NT2/D1 (cell line): Measurements from ENCODE around the gene OBI1.

Experiments used
- DNase-seq: peaks from one replicate; pipeline ENCODE4 v3.0.0-alpha.2; 2011; ENCODE audit warnings: low read depth, low spot score
- H3K27me3 ChIP-seq: 2 replicates; pipeline ENCODE4 v1.6.0; 2011; ENCODE audit warnings: mild to moderate bottlenecking; ENCODE audit not compliant: insufficient read length, insufficient read depth
- H3K36me3 ChIP-seq: 2 replicates; pipeline ENCODE4 v1.6.1; 2011; ENCODE audit warnings: mild to moderate bottlenecking, low read length, mixed read lengths; ENCODE audit not compliant: insufficient read depth, insufficient read length
- H3K4me1 ChIP-seq: 2 replicates; pipeline ENCODE4 v1.5.1; 2011; ENCODE audit not compliant: insufficient read depth, insufficient read length
- H3K4me3 ChIP-seq: 2 replicates; pipeline ENCODE4 v1.5.1; 2011; ENCODE audit warnings: low read depth; ENCODE audit not compliant: insufficient read length
- H3K9ac ChIP-seq: 2 replicates; pipeline ENCODE4 v1.6.0; 2011; ENCODE audit warnings: low read depth; ENCODE audit not compliant: insufficient read length
- H3K9me3 ChIP-seq: 2 replicates; pipeline ENCODE4 v1.5.1; 2011; ENCODE audit warnings: mild to moderate bottlenecking, low read length; ENCODE audit not compliant: insufficient read depth
- SUZ12 ChIP-seq: IDR thresholded peaks from 2 replicates; pipeline ENCODE4 v1.6.1; 2011; ENCODE audit not compliant: insufficient read length, insufficient read depth; ENCODE audit errors: extremely low read depth
- YY1 ChIP-seq: IDR thresholded peaks from 2 replicates; pipeline ENCODE4 v1.6.1; 2011; ENCODE audit not compliant: insufficient read length, insufficient read depth
- ZNF274 ChIP-seq: IDR thresholded peaks from 2 replicates; pipeline ENCODE4 v1.6.1; 2011; ENCODE audit warnings: mild to moderate bottlenecking, low read depth, low read length

Gene OBI1

DNA sequence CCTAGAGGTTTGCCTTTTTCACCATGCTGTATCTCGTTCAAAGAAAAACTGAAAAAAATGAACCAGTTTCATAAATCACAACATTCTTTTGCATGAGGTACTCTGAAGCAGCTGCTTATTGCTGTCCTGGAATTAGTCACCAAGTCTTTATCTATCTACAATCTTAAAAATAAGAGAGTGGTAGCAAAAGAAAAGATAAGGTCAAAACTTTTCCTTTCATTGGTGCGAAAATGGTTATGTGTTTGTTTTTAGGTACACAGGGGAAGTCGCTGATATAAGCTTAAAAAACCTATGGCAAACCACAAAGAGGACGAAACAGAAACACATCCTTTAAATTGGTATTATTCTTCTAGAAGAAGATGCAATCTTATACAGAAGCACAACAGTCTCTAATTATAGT lies 20.7 kb downstream of the OBI1 start:
- DNase-seq, result no peak
- H3K9ac ChIP-seq, result no peak overlapping the region
- no peaks in the 10 kb centered on the region for H3K36me3 ChIP-seq
- H3K4me1 ChIP-seq, result no peaks in the 10 kb centered on the region
- no peak overlapping the region for H3K4me3 ChIP-seq
- H3K9me3 ChIP-seq, result no peaks in the 10 kb centered on the region
- no peaks in the 10 kb centered on the region for H3K27me3 ChIP-seq
- TF ChIP-seq YY1, result no peak
- TF ChIP-seq SUZ12, result no peak
- no peak for TF ChIP-seq ZNF274

DNA sequence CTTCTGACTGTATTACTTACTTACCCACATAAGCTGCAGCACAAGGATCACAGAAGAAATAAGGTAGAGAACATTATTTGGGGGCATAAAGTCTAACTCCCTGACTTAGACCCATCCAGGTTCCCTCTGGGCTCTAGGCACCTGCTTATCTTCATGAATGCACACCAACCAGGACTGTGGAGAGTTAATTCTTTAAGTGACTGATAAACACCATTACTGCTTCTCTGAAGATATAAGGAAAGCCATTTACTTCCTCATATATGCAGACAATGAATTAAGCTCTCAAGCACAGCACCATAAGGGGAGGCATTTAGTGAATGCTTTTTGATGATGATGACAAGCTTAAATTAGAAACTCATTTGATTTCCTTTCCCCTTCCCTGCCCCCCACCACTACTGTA lies 22.5 kb downstream of the OBI1 start:
- no peak overlapping the region for H3K4me3 ChIP-seq
- H3K27me3 ChIP-seq, result no peaks in the 10 kb centered on the region
- H3K4me1 ChIP-seq, result no peaks in the 10 kb centered on the region
- no peak for DNase-seq
- H3K9ac ChIP-seq, result no peak overlapping the region
- H3K36me3 ChIP-seq, result no peaks in the 10 kb centered on the region
- H3K9me3 ChIP-seq, result no peaks in the 10 kb centered on the region
- no peak for TF ChIP-seq ZNF274
- no peak for TF ChIP-seq YY1
- no peak for TF ChIP-seq SUZ12

DNA sequence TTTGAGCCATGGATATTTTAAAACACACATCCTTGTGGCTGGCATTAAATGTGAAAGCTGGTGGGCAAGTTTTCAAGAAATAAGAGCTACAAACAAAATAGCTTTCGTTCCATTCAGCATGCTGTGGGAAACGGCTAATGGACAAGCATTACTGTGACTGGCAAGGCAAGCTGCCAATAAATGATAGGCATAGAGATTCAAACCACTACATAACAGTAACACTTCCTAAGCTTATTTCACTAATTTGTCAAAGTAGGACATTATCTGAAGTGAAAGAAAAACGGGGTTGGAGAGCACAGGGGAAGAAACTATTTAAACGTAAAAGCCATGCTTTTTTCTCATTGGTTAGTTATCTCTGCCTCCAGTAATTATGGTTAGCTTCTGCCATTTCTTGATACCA lies 26.0 kb downstream of the OBI1 start:
- Histone ChIP-seq H3K36me3 (no peaks in the 10 kb centered on the region), H3K27me3 (no peaks in the 10 kb centered on the region), H3K4me3 (no peak overlapping the region), H3K9ac (no peak overlapping the region), H3K4me1 (no peaks in the 10 kb centered on the region), H3K9me3 (no peaks in the 10 kb centered on the region)
- no peak for DNase-seq
- no peak for TF ChIP-seq SUZ12
- TF ChIP-seq ZNF274, result no peak
- no peak for TF ChIP-seq YY1

DNA sequence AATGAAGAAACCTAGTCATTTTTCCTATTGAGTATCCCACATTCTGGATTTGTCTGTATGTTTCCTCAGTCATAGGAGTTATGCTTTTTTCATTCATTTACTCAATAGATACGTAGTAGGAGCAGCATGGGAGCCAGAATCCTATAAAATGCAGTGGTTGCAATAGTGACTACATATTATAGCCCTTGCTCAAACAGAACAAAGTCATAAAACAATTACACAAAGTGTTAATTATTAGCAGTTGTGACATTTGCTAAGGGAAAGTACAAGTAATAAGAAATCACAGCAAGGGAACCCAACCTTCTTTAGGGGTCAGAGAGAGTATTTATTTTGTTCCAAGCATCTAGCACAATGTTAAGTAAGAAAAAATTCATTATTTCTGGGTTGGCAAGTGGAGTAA lies 27.9 kb downstream of the OBI1 start:
- H3K36me3 ChIP-seq, result no peaks in the 10 kb centered on the region
- H3K4me1 ChIP-seq, result no peaks in the 10 kb centered on the region
- DNase-seq, result no peak
- H3K9ac ChIP-seq, result no peak overlapping the region
- no peak overlapping the region for H3K4me3 ChIP-seq
- no peaks in the 10 kb centered on the region for H3K9me3 ChIP-seq
- no peak for TF ChIP-seq YY1
- no peak for TF ChIP-seq ZNF274
- no peak for TF ChIP-seq SUZ12
- no peaks in the 10 kb centered on the region for H3K27me3 ChIP-seq

DNA sequence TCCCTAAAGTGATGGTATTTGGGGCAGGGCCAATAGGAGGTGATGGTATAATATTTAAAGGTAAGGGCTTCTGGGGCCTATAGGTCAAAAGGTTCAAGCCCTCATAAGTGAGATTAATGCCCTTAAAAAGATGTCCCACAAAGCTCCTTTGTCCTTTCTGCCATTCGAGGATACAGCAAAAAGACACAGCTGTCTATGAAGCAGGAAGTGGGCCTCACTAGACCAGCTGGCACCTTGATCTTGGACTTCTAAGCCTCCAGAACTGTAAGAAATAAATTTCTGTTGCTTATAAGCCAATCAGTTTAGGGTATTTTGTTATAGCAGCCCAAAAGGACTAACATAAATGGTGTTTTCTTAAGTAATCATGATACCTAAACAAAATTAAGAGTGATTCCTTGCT lies 28.4 kb downstream of the OBI1 start:
- Histone ChIP-seq H3K9me3 (no peaks in the 10 kb centered on the region), H3K4me3 (no peak overlapping the region), H3K9ac (no peak overlapping the region), H3K4me1 (no peaks in the 10 kb centered on the region), H3K27me3 (no peaks in the 10 kb centered on the region), H3K36me3 (no peaks in the 10 kb centered on the region)
- DNase-seq, result no peak
- no peak for TF ChIP-seq ZNF274
- TF ChIP-seq SUZ12, result no peak
- TF ChIP-seq YY1, result no peak

DNA sequence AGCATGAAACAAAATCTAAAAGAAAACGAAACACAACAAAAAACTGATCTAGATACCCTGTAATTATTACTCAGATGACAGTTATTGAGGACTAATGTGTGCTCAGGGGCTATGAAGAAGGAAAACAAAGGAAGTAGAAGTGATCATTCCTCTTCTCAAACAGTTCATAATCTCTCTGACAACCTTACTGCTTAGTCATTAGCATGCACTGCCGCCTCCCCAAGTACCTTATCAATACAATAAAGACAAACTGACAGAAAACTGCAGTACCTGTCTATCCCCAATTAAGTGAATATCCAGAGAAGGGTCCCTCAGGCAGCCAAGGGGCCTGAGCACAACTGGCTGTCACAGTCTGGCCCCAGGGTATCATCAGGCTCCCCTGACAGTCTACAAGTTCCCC lies 33.6 kb downstream of the OBI1 start:
- Histone ChIP-seq H3K36me3 (no peaks in the 10 kb centered on the region), H3K9me3 (no peaks in the 10 kb centered on the region)

DNA sequence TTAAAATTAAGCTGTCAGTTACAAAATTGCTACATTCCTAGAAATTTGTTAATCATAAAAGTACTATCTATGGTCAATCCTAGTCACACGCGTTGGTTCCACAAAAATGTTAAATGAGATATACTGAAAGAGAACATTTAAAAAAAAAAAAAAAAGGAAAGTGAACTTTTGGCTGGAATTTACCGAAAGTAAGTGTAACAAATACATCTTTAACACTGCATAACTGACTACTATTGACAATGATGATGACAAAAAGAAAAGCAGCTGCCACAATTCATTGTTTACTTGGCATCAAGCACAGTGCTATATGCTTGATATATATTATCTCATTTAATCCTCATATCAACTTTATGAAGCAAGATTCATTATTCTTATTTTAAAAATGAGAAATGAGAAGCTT lies 35.8 kb downstream of the OBI1 start:
- DNase-seq, result no peak
- no peaks in the 10 kb centered on the region for H3K27me3 ChIP-seq
- TF ChIP-seq YY1, result no peak
- no peak for TF ChIP-seq ZNF274
- no peak for TF ChIP-seq SUZ12
- no peaks in the 10 kb centered on the region for H3K36me3 ChIP-seq
- no peaks in the 10 kb centered on the region for H3K9me3 ChIP-seq
- H3K4me1 ChIP-seq, result no peaks in the 10 kb centered on the region
- H3K4me3 ChIP-seq, result no peak overlapping the region
- no peak overlapping the region for H3K9ac ChIP-seq

More for the DNA sequence above, 33.6 kb downstream of the OBI1 start:
- no peak overlapping the region for H3K4me3 ChIP-seq
- H3K27me3 ChIP-seq, result no peaks in the 10 kb centered on the region
- TF ChIP-seq SUZ12 (no peak), ZNF274 (no peak), YY1 (no peak)
- H3K4me1 ChIP-seq, result no peaks in the 10 kb centered on the region
- no peak for DNase-seq
- H3K9ac ChIP-seq, result no peak overlapping the region

DNA sequence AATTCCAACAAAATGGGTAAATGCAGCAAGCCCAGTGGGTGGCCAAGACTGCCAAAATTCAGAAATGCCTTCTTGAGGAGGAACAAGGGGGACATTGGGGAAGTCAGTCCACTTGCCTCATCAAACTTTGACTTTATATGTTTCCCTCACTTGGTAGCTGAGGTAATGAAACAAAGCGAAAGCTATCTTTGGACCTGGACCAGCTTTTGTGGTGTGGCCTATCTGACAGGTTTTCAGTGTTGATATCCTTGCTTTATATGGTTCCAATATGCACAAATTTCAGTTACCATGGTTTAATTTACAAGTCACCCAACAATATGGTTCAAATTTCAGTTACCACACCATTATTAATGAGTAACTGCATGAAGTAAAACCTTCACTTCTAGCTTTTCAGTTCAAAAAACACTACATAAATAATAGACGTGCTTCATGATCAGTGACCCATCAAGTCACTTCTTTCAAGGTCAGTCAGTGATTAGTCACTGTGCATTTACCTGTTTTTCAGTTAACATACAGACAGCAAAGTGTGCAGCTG lies 38.0 kb downstream of the OBI1 start:
- Histone ChIP-seq H3K27me3 (peaks cover 6% of the 10 kb centered on the region), H3K9ac (no peak overlapping the region), H3K9me3 (no peaks in the 10 kb centered on the region), H3K36me3 (no peaks in the 10 kb centered on the region), H3K4me1 (no peaks in the 10 kb centered on the region), H3K4me3 (no peak overlapping the region)
- DNase-seq, result no peak
- TF ChIP-seq SUZ12 (no peak), ZNF274 (no peak), YY1 (no peak)
